Fibroblast of skin of right biceps (primary cell): ENCODE data around the gene MAP7D2.
"Not testable (repeated sequence)": the region's sequence is repeated elsewhere in the genome, so short reads cannot be mapped to it uniquely, and the experiment has no call there.

ENCODE experiments used
- DNase-seq: peaks from one replicate; pipeline ENCODE4 v3.0.0-alpha.2; 2013

MAP7D2 gene

GRCh38 chrX:20116577-20117240, at the start of gene MAP7D2:
Gene MAP7D2 (minus strand): TSS chrX:20116907. CDS start chrX:20116879, 28 bp downstream.
- DNase-seq, result peak; percentile 8

GRCh38 chrX:20162516-20162915, 45.8 kb upstream of the MAP7D2 start:
- not testable (repeated sequence) for DNase-seq

DNA sequence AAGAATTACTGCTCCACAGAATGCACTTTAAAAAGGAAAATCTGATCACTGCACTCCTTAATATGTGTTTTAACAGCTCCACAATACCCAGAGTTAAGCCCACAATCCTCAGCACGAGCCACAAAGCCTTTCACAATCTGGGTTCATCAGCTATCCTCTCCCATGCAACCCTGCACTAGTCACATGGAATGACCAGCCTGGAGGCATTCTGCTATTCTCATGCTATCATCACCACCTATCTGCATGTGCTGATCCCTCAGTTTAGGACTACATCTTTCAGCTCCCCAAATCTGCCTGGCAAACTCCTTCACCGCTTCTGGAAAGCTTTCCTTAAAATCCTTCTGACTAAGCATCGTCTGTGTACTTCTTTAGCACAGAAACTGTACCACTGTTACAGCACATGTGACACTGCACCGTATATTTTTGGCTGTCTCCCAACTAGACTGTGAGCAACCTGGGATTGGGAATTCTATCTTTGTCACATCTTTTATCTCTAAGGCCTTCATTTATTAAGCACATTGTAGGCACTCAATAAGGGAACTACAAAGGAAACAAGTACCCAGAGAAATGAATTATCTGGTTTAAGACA, 43.2 kb upstream of the MAP7D2 start:
- no peak for DNase-seq

DNA sequence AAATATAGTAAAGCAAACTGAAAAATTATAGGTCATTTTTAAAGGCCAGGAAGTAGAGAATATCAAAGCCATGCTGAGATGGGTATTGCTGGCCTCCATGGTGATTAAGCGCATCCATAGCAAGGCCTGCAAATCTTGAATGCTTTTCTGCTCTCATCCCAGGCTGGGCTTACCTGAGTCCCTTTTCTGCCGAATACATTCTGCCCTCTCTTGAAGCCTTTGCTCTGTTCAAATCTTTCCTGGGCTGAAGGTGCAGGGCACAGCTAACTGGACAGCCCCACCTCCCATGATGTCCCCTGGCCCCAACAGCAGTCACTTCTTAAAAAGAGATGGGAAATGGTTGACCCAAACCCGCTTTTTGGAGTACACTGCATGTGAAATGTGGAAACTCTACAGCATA, 35.0 kb upstream of the MAP7D2 start:
- no peak for DNase-seq

DNA sequence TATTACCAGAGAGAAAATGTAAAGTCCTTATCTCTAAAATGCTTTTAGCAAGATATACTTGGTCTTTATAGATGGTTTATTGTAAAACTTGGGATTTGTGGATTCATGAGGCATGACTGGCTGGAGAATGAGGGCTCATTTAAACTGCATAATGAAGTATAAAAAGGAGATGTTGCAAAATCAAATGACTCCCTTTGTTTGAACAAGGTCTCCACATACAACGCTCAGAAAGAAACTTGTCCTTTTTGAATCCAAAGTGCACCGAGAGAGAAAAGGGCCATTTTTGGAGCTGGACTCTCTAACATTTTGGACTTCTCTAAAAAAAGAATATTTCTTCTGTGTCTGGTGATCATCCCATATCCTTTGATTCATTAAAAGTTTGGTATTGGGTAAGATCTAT, 32.6 kb upstream of the MAP7D2 start:
- no peak for DNase-seq

GRCh38 chrX:20147561-20147960, 30.9 kb upstream of the MAP7D2 start:
- no peak for DNase-seq

DNA sequence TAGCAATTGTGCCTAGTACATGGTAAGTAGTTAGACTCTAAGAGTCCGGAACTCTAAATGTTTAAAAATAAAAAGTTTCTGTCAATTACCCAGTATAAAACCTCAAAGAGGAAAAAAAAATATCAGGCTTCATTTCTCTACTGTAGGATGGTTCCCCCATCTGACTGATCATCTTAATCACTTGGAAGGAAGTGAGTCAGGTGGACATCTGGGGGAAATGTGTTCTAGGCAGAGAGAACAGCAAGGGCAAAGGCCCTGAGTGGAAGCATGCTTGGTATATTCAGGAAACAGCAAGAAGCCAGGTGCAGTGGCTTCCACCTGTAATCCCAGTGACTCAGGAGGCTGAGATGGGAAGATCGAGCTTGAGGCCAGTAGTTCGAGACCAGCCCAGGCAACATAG, 27.8 kb upstream of the MAP7D2 start:
- DNase-seq, result peak; percentile 61

GRCh38 chrX:20143561-20143960, 26.9 kb upstream of the MAP7D2 start:
- no peak for DNase-seq

GRCh38 chrX:20143111-20143510, 26.4 kb upstream of the MAP7D2 start:
- DNase-seq, result no peak

GRCh38 chrX:20141281-20142220, 24.8 kb upstream of the MAP7D2 start, which contains the start of gene EIF1AX:
Gene EIF1AX (minus strand): TSS chrX:20141838. CDS start chrX:20141640, 198 bp downstream.
- DNase-seq, result peak; percentile 97

DNA sequence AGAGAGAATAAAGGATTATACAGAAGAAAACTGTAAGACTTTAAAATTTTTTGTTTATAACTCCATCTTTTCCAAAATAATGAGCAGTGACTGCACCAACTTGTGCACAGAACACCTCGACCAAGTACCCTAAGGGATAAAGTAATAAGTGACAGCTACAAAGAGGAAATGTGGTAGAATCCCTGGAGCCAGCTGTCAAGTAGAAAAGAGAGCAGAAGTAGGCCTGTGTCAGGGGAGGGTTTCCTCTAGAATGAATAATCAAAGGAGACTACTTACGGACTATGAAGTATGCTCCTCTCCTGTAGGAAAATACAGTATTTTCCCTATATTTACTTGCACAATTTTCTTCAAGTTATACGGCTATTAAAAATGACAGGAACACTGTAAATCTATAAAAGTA, 23.7 kb upstream of the MAP7D2 start:
- DNase-seq, result no peak

GRCh38 chrX:20139966-20140365, 23.3 kb upstream of the MAP7D2 start:
- DNase-seq, result peak; percentile 65

DNA sequence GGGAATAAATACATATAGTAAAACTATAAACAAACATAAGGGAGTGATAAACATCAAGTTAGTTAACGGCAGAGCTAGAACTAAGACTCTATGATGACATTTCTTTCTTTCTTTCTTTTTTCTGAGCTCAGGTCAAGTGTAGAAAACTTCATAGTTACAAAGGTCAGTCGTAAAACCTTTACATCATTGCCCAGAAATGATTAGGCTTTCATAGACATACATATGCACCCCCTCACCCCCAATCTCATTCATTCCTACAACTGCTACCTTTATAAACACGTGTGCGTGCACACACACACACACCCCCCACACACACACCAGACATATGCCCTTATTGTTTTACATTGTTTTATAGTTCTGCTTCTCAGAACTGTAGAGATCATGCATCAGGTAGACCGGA, 19.2 kb upstream of the MAP7D2 start:
- no peak for DNase-seq

GRCh38 chrX:20132666-20133065, 16.0 kb upstream of the MAP7D2 start:
- no peak for DNase-seq

DNA sequence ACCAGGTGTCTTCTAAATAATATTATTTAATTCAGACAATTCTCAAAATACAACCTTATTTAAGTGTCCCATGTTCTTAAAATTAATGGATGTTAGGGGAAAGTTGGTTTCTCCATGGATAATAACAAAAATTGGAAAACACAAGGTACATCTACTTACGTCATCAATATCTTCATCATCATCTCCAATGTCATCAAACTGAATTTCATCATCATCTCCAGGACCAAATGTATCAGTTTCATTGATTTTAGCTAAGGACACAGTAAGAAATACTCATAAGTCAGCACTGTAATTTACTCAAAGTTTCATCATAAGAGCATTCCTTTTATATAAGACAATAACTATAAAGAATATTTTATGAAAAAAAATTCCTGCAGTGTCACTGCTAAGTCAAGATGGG, 13.7 kb upstream of the MAP7D2 start:
- no peak for DNase-seq

- no peak for DNase-seq
Measured at GRCh38 chrX:20129547-20129946, 12.8 kb upstream of the MAP7D2 start.

- no peak for DNase-seq
Measured at GRCh38 chrX:20128670-20129069, 12.0 kb upstream of the MAP7D2 start.

DNA sequence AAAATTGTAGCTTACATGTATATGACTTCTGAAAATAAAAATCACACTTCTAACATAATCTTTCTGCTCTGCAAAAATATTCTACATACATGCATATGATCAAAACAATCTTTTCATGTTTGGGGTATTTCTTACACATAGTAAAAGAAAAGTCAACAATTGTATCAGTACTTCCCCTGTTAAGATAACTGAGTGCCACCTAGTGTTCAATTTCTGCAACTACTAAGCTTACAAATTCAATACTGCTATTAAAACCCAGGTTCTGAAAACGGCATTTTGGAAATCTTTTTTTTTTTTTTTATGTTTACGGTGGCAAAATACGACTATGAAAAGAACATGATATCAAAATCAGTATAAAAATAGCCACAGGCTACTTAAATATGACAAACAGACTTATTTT, 10.7 kb upstream of the MAP7D2 start:
- DNase-seq, result not testable (repeated sequence)

GRCh38 chrX:20126833-20127232, 10.1 kb upstream of the MAP7D2 start:
- not testable (repeated sequence) for DNase-seq

DNA sequence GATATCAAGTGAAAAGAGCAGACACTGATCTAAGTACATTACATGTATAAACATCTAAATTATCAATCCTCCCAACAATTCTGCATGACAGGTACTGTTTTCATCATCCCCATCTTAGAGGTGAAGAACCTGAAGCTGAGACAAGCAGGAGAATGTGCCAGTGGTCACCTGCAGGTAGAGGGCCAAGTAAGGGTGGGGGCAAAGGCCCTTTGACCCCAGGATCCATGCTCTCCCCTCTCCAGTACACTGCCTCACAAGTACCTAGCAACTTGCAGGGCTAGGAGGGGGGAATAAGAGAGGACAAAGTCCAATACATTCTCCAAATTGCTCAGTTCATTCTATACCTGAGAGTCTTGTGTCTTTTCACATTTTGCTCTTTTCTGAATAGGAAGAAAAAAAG, 8.3 kb upstream of the MAP7D2 start:
- DNase-seq, result no peak

- DNase-seq, result no peak
Measured at GRCh38 chrX:20118065-20118824, 1.5 kb upstream of the MAP7D2 start.

GRCh38 chrX:20116087-20116576, 575 bp downstream of the MAP7D2 start:
- DNase-seq, result no peak
